ENCODE measurements around the gene MYH11. TPM values are rescaled to one million over a fixed set of nuclear protein-coding genes. Genes with fewer than 3 reads are reported as not detected.

MYH11 gene
- total RNA-seq, 2 donors from 2014 or later: 64.7 to 75.8 TPM

DNA sequence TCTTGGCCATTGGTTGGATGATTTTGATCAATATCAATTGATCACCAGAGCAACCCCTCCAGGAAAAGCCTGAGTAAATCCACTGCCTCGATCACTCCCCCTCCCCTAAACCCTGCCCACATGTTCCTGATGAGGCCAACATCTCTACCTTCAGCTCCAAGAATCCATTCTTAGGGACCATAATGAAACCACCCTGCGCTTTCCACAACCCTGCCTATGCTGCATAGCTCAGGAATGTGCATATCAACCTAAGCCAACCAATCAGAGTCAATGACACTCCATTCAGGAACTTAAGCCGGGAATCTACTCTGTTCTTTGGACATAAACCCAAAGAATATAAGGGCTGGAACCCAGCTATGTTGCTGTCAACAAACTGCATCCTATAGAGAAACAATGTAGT is 86.3 kb downstream of the MYH11 start:
- ATAC-seq: peak; percentile 24 to 67
- no peak for DNase-seq
- intact Hi-C loops (cut with DNase I): loop anchor here (10.0 kb wide), 2 partner anchors 54 to 424 kb away; no protein-coding TSS in a partner anchor

DNA sequence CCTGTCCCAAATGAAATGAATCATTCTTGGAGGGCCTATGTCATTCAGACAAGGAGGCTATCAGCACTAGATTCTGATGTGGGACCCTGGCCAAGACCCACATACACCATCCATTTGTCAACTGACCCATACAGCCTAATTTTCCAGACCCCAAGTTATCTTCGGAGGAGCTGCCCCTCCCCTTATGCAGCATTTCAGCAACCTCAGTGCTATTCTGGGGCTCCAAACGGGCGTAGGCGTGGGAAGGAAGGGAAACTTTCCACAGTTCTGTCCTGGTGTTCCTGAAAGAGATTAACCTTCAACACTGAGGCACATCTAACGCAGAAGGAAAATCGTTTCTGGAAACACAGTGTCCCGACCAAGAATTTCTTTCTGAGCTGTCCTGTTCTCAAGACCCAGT is 86.7 kb downstream of the MYH11 start:
- peak; percentile 84 for DNase-seq
- intact Hi-C loops (cut with DNase I): loop anchor here (10.0 kb wide), 2 partner anchors 55 to 425 kb away; no protein-coding TSS in a partner anchor
- peak; percentile 49 to 80 for ATAC-seq

DNA sequence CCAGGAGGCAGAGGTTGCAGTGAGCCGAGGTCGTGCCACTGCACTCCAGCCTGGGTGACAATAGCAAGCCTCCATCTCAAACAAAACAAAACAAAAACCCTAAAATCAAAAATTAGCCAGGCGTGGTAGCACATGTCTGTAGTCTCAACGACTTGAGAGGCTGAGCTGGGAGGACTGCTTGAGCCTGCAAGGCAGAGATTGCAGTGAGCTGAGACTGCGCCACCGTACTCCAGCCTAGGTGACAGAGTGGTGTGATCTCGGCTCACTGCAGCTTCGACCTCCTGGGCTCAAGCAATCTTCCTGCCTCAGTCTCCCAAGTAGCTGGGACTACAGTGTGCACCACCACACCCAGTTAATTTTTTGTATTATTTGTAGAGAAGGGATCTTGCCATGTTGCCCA is 87.6 kb downstream of the MYH11 start:
- intact Hi-C loops (cut with DNase I): loop anchor here in 1 of 2 donors (5.0 kb wide), 2 partner anchors 53 to 358 kb away; no protein-coding TSS in a partner anchor
- DNase-seq: no peak
- ATAC-seq: no peak

DNA sequence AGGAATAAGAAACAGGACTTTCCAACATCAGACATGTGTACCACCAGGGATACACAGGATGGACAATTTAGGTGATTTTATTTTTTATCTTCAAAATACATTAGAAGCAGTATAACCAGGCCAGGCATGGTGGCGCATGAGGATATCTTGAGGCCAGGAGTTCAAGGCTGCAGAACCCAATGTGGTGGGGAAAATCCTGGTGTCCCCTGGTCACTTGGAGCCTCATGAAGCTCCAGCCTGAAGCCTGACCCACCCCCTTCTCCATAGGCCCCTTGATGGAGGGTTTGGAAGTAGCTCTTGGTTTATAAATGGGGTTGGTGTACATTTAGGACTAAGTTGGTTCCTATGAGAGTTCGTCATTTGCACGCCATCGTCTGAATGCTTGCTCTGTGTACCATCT is 88.6 kb downstream of the MYH11 start:
- intact Hi-C loops (cut with DNase I): loop anchor here in 1 of 2 donors (5.0 kb wide), 2 partner anchors 54 to 359 kb away; no protein-coding TSS in a partner anchor
- DNase-seq (no peak), ATAC-seq (no peak)

DNA sequence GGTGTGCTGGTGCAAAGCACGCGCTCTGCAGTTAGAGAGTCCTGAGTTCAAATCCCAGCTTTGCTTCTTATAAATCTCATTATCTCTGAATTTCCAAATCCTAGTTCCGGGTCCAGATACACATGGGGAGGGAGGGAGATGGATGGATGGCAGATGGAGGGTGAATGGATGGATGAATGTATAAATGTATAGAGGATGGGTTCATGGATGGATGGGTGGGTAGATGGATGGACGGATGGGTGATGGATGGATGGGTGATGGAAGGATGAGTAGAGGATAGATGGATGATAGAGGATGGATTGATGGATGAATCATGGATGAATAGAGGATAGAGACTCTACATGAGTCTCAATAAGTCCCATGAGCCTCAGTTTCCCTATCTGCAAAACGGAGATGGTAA is 89.9 kb downstream of the MYH11 start:
- intact Hi-C loops (cut with DNase I): loop anchor here in 1 of 2 donors (5.0 kb wide), 2 partner anchors 55 to 360 kb away; no protein-coding TSS in a partner anchor
- no peak for DNase-seq
- no peak for ATAC-seq

DNA sequence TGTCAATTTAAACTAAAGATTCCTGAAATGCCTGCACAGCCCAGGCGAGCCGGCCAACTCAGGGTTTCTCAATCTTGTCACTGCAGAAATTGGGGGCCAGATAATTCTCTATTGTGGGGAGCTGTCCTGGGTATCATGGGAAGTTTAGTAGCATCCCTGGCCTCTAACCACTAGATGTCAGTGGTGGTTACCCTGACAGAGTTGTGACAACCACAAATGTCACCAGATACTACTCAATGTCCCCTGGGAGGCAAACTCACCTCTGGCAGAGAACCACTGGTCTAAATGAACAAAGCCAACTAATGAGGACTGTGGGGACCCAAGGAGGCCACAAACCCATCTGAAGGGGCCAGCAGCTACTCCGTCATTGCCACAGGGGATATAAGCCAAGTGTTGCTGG is 90.9 kb downstream of the MYH11 start:
- DNase-seq (no peak), ATAC-seq (peak; percentile 58 to 76)
- intact Hi-C loops (cut with DNase I): loop anchor here in 1 of 2 donors (5.0 kb wide), 2 partner anchors 56 to 361 kb away; no protein-coding TSS in a partner anchor

DNA sequence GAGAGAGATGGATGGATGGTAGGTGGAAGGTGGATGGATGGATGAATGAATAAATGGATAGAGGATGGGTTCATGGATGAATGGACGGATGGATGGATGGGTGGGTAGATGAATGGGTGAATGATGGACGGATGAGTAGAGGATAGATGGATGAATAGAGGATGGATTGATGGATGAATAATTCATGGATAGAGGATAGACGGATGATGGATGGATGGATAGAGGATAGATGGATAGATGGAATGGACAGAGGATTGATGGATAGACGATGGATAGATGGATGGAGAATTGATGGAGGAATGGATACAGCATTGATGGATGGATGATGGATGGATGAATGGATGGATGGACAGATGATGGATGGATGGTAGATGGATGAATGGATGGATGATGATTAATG is 91.7 kb downstream of the MYH11 start:
- intact Hi-C loops (cut with DNase I): loop anchor here in 1 of 2 donors (5.0 kb wide), 2 partner anchors 57 to 362 kb away; no protein-coding TSS in a partner anchor
- ATAC-seq (no peak), DNase-seq (no peak)

DNA sequence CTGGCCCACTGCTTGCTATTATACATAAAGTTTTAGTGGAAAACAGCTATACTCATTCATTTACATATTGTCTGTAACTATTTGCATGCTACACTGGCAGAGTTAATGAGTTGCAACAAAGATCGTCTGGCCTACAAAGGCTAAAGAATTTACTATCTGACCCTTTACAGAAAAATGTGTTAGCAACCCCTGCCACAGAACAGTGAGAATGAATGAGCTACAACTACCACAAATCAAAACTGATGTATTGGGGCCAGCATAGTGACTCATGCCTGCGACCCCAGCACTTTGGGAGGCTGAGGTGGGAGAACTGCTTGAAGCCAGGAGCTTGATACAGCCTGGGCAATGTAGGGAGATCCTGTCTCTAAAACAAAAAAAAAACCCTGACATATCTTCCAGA is 92.7 kb downstream of the MYH11 start:
- DNase-seq: no peak
- intact Hi-C loops (cut with DNase I): no loop called here
- no peak for ATAC-seq

DNA sequence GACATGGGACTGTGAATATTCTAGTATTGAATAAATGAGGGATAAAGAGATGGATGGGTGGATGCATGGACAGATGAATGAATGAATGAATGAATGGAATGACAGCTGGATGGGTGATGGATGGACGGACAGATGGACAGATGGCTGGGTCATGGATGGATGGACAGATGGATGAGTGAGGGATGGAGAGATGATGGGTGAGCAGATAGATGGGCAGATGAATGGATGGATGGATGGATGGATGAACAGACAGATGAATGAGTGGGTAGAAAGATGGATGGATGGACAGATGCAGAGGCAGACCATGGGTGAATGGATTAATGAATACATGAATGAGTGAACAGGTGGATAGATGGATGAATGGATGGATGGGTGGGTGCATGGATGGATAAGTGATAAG is 96.7 kb downstream of the MYH11 start:
- no peak for ATAC-seq
- no peak for DNase-seq
- intact Hi-C loops (cut with DNase I): no loop called here

DNA sequence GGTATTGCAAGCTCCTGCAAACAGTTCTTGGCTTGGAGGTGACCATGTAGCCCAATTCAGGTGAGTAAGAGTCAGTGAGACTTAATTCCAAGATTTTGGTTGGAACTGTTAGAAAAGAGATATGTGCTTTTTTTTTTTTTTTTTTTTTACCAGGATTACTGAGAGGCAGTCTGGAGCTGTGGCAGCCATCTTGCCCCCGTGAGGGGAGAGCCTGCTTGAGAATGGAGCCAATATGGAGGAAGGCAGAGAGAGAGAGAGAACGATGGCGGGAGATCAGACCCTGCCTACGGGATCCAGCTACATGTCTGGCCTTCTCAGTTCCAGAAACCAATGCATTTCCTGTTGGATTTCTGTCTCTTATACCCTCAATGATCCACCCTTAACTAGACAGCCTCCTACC is 97.8 kb downstream of the MYH11 start:
- intact Hi-C loops (cut with DNase I): no loop called here
- no peak for DNase-seq
- no peak for ATAC-seq

DNA sequence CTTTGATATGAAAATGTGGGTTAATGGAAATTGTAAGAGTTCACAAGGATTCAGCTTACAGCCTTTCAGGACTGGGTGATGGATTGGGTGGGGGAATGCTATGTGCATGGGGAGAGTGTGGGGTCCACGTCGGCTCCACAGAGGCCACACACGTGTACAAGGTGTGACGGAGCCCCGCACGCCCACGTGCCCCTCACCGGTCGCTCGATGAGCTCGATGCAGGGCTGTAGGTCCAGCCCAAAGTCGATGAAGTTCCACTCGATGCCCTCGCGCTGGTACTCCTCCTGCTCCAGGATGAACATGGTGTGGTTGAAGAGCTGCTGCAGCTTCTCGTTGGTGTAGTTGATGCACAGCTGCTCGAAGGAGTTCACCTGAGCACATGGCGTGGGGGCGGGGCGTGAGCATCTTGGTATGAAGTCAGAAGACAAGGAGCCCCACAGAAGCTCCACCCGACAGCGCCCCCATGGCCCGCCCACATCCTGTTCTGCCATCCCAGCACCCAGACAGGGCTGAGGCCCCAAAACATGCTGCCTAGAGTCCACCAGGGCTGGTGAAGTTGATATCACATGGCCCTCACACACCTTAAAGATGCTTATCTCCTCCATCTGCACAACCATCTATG is 99.1 kb downstream of the MYH11 start:
- DNase-seq (no peak), ATAC-seq (no peak)
- intact Hi-C loops (cut with DNase I): no loop called here

DNA sequence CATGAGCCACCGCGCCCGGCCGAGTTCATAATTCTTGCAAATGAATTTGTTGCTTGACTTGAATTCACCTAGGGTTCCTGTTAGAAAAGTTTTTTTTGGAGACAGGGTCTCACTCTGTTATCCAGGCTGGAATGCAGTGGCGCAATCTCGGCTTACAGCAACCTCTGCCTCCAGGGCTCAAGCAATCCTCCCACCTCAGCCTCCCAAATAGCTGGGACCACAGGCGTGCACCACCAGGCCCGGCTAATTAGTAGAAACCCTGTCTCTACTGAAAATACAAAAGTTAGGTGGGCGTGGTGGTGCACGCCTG is 99.8 kb downstream of the MYH11 start:
- no peak for ATAC-seq
- intact Hi-C loops (cut with DNase I): no loop called here

DNA sequence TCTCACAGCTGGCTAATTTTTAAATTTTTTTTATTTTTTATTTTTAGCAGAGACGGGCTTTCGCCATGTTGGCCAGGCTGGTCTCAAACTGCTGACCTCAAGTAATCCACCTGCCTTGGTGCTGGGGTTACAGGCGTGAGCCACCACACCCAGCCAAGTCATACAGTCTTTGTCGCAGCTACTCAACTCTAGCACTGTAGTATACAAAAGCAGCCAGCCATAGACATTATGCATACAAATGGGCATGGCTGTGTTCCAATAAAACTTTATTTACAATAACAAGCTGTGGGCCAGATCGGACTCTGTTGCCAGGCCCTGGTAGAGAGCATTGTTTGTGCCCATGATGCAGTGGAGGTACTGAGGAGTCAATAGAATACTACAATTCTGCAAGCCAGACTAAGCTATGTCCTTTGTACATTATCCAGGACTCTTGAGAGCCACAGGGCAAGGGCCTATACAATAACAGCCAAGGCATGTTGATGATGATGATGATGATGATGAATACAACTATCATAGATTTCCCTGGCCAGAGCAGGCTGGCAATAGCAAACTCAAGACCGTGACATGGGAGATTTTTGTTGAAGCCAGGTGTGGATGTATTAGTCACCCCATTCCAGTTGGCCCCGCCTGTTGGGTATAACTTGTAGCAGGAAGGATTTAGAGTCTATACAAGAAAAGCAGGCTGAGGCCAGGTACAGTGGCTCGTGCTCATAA is 101.8 kb downstream of the MYH11 start:
- DNase-seq: no peak
- ATAC-seq: no peak
- intact Hi-C loops (cut with DNase I): no loop called here

More for the DNA sequence above, 99.8 kb downstream of the MYH11 start:
- no peak for DNase-seq

DNA sequence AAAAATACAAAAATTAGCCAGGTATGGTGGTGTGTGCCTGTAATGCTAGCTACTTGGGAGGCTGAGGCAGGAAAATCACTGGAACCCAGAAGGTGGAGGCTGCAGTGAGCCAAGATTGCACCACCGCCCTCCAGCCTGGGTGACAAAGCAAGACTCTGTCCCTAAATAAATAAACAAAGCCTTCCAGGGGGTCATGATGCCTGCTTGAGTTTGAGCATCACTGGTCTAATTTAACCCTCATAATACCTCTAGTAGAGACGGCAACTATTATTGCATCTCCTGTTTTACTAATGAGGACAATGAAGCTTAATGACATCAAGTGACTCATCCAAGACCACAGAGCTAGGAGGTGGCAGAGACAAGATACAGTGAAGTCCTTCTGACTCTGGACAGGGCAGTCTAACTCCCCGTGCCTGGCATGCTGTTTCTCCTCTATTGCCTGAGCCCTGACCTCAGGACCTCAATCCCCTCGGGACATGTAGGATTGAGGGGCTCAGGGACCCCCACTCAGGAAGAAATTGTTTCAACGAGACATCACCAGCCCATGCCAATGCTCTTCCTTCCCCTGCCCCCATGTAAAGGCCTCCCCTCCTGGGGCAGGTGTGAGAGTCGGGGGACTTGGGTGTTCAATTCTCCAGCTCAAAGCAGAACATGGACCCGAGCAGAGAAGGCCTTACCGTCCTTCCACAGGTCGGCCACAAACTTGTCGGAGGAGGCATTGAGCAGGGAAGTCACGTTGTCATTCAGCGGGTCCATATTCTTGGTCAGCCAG is 103.9 kb downstream of the MYH11 start:
- no peak for ATAC-seq
- DNase-seq: no peak

DNA sequence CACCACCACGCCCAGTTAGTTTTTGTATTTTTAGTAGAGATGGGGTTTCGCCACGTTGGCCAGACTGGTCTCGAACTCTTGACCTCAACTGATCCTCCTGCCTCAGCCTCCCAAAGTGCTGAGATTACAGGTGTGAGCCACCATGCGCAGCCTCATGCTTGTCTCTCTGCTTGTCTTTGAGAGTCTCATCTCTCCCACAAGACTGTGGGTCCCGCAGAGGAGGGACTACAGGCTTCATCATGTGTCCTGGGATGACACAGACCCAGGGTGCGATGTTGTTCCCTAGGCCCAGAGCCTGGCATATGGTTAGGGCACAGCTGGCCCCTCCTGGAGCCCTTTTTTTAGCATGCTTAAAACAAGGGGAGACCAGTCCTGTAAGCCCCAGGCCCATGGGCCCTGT is 104.9 kb downstream of the MYH11 start:
- no peak for DNase-seq
- no peak for ATAC-seq
- intact Hi-C loops (cut with DNase I): no loop called here

More for the DNA sequence above, 103.9 kb downstream of the MYH11 start:
- intact Hi-C loops (cut with DNase I): no loop called here

DNA sequence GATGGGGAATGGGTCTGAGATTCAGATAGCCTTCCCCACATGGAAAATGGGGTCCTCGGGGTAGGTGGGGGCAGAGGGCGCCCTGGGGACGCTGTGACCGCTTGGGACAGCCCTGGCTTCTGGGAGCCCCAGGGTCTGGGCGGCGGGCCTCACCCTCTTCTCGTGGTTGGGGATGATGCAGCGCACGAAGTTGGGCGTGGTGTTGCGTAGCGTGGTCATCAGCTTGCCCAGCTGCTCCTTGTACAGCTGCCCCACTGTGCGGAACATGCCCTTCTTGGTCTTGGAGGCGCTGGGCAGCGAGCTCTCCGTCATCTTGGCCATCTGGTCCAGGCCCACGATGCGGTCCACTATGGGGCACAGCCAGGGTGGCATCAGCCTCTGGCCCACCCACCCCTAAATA is 106.8 kb downstream of the MYH11 start:
- DNase-seq (no peak), ATAC-seq (no peak)
- intact Hi-C loops (cut with DNase I): no loop called here

DNA sequence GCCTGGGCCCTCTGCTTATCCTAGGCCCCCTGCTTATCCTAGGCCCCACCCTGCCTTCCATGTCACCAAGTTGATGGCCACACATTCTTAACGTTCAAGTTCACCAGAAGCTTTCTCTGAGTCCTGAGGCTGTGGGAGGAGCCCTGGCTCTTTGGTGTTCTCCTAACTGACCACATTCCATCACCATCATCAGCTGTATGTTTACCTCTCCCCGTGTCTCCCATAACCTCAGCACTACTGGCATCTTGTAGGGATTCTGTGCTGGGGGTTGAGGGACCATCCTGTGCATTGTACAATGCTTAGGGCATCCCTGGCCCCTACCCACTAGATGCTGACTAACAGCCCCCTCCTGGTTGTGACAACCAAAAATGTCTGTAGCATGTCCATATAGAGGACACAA is 107.5 kb downstream of the MYH11 start:
- no peak for ATAC-seq
- intact Hi-C loops (cut with DNase I): no loop called here
- DNase-seq: no peak

DNA sequence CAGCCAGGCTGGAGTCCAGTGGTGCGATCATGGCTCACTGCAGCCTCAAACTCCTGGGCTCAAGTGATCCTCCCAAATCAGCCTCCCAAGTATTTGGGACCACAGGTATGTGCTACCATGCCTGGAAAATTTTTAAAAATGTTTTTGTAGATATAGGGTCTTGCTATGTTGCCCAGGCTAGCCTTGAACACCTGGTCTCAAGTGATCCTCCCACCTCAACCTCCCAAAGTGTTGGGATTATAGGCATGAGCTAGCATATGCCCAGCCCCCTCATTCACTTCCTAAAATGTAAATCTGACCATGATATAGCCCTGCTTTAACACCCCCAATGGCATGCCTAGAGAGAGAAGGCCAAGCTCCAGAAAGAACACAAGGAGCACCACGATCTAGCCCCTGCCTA is 108.2 kb downstream of the MYH11 start:
- intact Hi-C loops (cut with DNase I): no loop called here
- DNase-seq (no peak), ATAC-seq (no peak)

DNA sequence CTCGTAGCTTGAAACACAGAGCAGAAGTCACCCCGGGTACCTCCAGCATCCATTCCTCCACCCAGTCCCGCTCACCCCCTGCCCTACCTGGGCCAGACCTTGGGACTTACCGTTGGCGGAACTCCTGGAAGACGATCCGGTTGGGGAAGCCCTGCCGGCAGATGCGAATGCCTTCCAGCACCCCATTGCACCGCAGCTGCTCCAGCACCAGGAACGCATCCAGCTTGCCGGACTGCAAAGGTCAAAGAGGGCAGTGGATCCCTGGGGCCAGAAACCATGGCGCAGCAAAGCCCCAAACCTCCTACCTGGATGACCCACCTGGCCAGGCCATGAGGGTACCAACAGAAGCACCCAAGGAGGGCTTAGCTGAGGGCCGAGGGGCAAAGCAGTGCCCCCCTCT is 108.9 kb downstream of the MYH11 start:
- intact Hi-C loops (cut with DNase I): no loop called here
- ATAC-seq (no peak), DNase-seq (no peak)

DNA sequence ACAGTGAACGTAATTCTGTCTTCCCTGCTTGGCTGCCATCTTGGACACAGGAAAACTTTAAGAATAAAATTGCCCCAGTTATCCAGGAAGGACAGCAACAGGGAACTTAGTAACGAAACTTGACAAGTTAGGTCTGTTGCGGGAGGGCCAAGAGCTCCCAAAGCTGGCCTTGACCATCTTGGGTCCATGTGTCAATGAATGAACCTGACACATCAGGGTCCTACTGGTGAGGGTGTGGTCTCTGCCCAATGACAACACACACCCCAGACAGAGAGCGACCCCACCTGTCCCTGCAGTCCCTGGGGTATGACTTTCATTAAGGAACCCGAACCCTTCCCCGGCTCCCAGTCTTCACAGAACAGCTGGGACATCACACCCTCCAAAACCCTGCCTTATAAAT is 110.5 kb downstream of the MYH11 start:
- ATAC-seq (no peak), DNase-seq (no peak)
- intact Hi-C loops (cut with DNase I): no loop called here

Measured in left cardiac atrium (tissue), 4 donors.